ENCODE measurements around the gene PRH2. TPM values are rescaled to one million over a fixed set of nuclear protein-coding genes. Genes with fewer than 3 reads are reported as not detected.

The PRH2 gene
- total RNA-seq, 1 experiment from 2014 or later: not detected

- H3K36me3 Mint-ChIP-seq (ENCODE audit: insufficient read depth, unreplicated experiment): no peaks in the 10 kb centered on the region
- intact Hi-C loops (cut with micrococcal nuclease): loop anchor here (10.0 kb wide), 1 partner anchor 191 kb away; no protein-coding TSS in a partner anchor
- DNase-seq (ENCODE audit: unreplicated experiment): no peak
- BruUV-seq (replicated peaks): no TSS peak
- H3K27me3 Mint-ChIP-seq (ENCODE audit: insufficient read depth, unreplicated experiment): no peaks in the 10 kb centered on the region
- ChIA-PET POLR2A (no interaction called here), CTCF (no interaction called here)
- no peak for TF ChIP-seq CTCF (IDR thresholded peaks at IDR 0.05; ENCODE audit: unreplicated experiment)
- H3K4me3 Mint-ChIP-seq (ENCODE audit: unreplicated experiment): no peak overlapping the region
- H3K9me3 Mint-ChIP-seq (ENCODE audit: unreplicated experiment): no peaks in the 10 kb centered on the region
- peaks cover 18% of the 10 kb centered on the region for H3K4me1 Mint-ChIP-seq (ENCODE audit: insufficient read depth, unreplicated experiment)
- H3K27ac Mint-ChIP-seq (ENCODE audit: low read depth, unreplicated experiment): no peak overlapping the region
Observed at GRCh38 chr12:10965476-10965875, 36.4 kb downstream of the PRH2 start.

- POLR2A ChIA-PET: no interaction called here
- TF ChIP-seq CTCF (IDR thresholded peaks at IDR 0.05; ENCODE audit: unreplicated experiment): no peak
Observed at GRCh38 chr12:10966314-10966713, 37.3 kb downstream of the PRH2 start.

GRCh38 chr12:10967409-10967808 is 38.4 kb downstream of the PRH2 start:
- peaks cover 18% of the 10 kb centered on the region for H3K4me1 Mint-ChIP-seq (ENCODE audit: insufficient read depth, unreplicated experiment)
- no peaks in the 10 kb centered on the region for H3K36me3 Mint-ChIP-seq (ENCODE audit: insufficient read depth, unreplicated experiment)
- CTCF ChIA-PET: interaction anchor here (1.3 kb wide), 1 partner anchor 232 kb away, joined by 7 read pairs; no protein-coding TSS in a partner anchor
- DNase-seq (ENCODE audit: unreplicated experiment): peak; percentile 25
- H3K4me3 Mint-ChIP-seq (ENCODE audit: unreplicated experiment): no peak overlapping the region
- POLR2A ChIA-PET: interaction anchor here (2.5 kb wide), 1 partner anchor 204 kb away, joined by 16 read pairs; the partner anchor contains the start of gene SMIM10L1
- H3K27me3 Mint-ChIP-seq (ENCODE audit: insufficient read depth, unreplicated experiment): no peaks in the 10 kb centered on the region
- intact Hi-C loops (cut with micrococcal nuclease): loop anchor here (10.0 kb wide), 1 partner anchor 193 kb away; no protein-coding TSS in a partner anchor
- H3K27ac Mint-ChIP-seq (ENCODE audit: low read depth, unreplicated experiment): no peak overlapping the region
- no peaks in the 10 kb centered on the region for H3K9me3 Mint-ChIP-seq (ENCODE audit: unreplicated experiment)
- no peak for TF ChIP-seq CTCF (IDR thresholded peaks at IDR 0.05; ENCODE audit: unreplicated experiment)
- no TSS peak for BruUV-seq (replicated peaks)

More at GRCh38 chr12:10966314-10966713, 37.3 kb downstream of the PRH2 start:
- DNase-seq (ENCODE audit: unreplicated experiment): no peak
- Mint-ChIP-seq H3K9me3 (ENCODE audit: unreplicated experiment) (no peaks in the 10 kb centered on the region), H3K4me3 (ENCODE audit: unreplicated experiment) (no peak overlapping the region), H3K27ac (ENCODE audit: low read depth, unreplicated experiment) (no peak overlapping the region), H3K27me3 (ENCODE audit: insufficient read depth, unreplicated experiment) (no peaks in the 10 kb centered on the region), H3K36me3 (ENCODE audit: insufficient read depth, unreplicated experiment) (no peaks in the 10 kb centered on the region), H3K4me1 (ENCODE audit: insufficient read depth, unreplicated experiment) (peaks cover 18% of the 10 kb centered on the region)
- intact Hi-C loops (cut with micrococcal nuclease): loop anchor here (1.0 to 10.0 kb wide), 2 partner anchors 26 to 192 kb away; no protein-coding TSS in a partner anchor
- BruUV-seq (replicated peaks): no TSS peak
- CTCF ChIA-PET: no interaction called here

- CTCF ChIA-PET: interaction anchor here (0.8 to 1.3 kb wide), 4 partner anchors 34 to 518 kb away, joined by 3 to 6 read pairs (median 4); partner anchors contain the start of gene TAS2R31
- no peaks in the 10 kb centered on the region for H3K36me3 Mint-ChIP-seq (ENCODE audit: insufficient read depth, unreplicated experiment)
- POLR2A ChIA-PET: interaction anchor here (0.6 to 2.5 kb wide), 8 partner anchors 11 to 230 kb away, joined by 3 to 16 read pairs (median 3); partner anchors contain the start of gene SMIM10L1
- peak overlapping the region; percentile 63 for H3K27ac Mint-ChIP-seq (ENCODE audit: low read depth, unreplicated experiment)
- H3K4me1 Mint-ChIP-seq (ENCODE audit: insufficient read depth, unreplicated experiment): peaks cover 18% of the 10 kb centered on the region
- TF ChIP-seq CTCF (IDR thresholded peaks at IDR 0.05; ENCODE audit: unreplicated experiment): no peak
- peak overlapping the region; percentile 62 for H3K4me3 Mint-ChIP-seq (ENCODE audit: unreplicated experiment)
- H3K27me3 Mint-ChIP-seq (ENCODE audit: insufficient read depth, unreplicated experiment): no peaks in the 10 kb centered on the region
- intact Hi-C loops (cut with micrococcal nuclease): loop anchor here (10.0 kb wide), 1 partner anchor 194 kb away; no protein-coding TSS in a partner anchor
- DNase-seq (ENCODE audit: unreplicated experiment): peak; percentile 94
- H3K9me3 Mint-ChIP-seq (ENCODE audit: unreplicated experiment): no peaks in the 10 kb centered on the region
- no TSS peak for BruUV-seq (replicated peaks)
Observed at GRCh38 chr12:10968765-10969456, 39.9 kb downstream of the PRH2 start.
